Rectal smooth muscle tissue (tissue), 1 donor: Measurements from ENCODE around the gene TDRD7.

Source experiments
- H3K27ac ChIP-seq: one replicate; pipeline ENCODE4 v1.7.0; 2013; ENCODE audit warnings: low read depth, low read length, inconsistent platforms
- H3K27me3 ChIP-seq: one replicate; pipeline ENCODE4 v1.7.0; 2013; ENCODE audit warnings: low read length; ENCODE audit not compliant: control insufficient read depth, insufficient read depth
- H3K36me3 ChIP-seq: one replicate; pipeline ENCODE4 v1.7.0; 2013; ENCODE audit warnings: low read length; ENCODE audit not compliant: control insufficient read depth, insufficient read depth
- H3K4me1 ChIP-seq: one replicate; pipeline ENCODE4 v1.7.0; 2013; ENCODE audit warnings: low read length; ENCODE audit not compliant: control insufficient read depth, insufficient read depth
- H3K4me3 ChIP-seq: one replicate; pipeline ENCODE4 v1.7.0; 2013; ENCODE audit warnings: low read length
- H3K9ac ChIP-seq: one replicate; pipeline ENCODE4 v1.7.0; 2013; ENCODE audit warnings: low read length

The TDRD7 gene

GRCh38 chr9:97506787-97507186, 94.9 kb downstream of the TDRD7 start:
- peaks cover 20% of the 10 kb centered on the region for H3K4me1 ChIP-seq
- no peak overlapping the region for H3K9ac ChIP-seq
- no peak overlapping the region for H3K27ac ChIP-seq
- H3K4me3 ChIP-seq = no peak overlapping the region
- H3K27me3 ChIP-seq = peaks cover 11% of the 10 kb centered on the region
- H3K36me3 ChIP-seq = no peaks in the 10 kb centered on the region

GRCh38 chr9:97507428-97507984, 95.6 kb downstream of the TDRD7 start:
- Histone ChIP-seq H3K36me3 (no peaks in the 10 kb centered on the region), H3K27me3 (peaks cover 11% of the 10 kb centered on the region), H3K4me3 (no peak overlapping the region), H3K27ac (no peak overlapping the region), H3K4me1 (peaks cover 20% of the 10 kb centered on the region), H3K9ac (no peak overlapping the region)

DNA sequence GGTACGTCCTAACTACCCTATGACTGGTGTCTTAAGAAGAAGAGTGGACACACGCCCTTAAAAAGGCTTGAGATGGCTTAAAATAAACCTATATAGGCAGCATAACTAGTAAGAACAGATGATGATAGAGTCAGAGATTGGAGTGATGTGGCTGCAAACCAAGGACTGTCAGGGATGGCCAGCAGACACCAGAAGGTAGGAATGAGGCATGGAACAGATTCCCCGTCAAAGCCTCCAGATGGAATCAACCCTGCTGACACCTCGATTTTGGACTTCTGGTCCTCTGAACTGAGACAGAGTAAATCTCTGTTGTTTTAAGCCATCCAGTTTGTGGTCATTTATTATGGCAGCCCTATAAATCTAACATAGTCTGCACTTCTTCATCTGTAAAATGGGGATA, 97.0 kb downstream of the TDRD7 start:
- Histone ChIP-seq H3K36me3 (no peaks in the 10 kb centered on the region), H3K4me1 (peaks cover 14% of the 10 kb centered on the region), H3K27ac (no peak overlapping the region), H3K9ac (no peak overlapping the region), H3K27me3 (no peaks in the 10 kb centered on the region), H3K4me3 (no peak overlapping the region)

DNA sequence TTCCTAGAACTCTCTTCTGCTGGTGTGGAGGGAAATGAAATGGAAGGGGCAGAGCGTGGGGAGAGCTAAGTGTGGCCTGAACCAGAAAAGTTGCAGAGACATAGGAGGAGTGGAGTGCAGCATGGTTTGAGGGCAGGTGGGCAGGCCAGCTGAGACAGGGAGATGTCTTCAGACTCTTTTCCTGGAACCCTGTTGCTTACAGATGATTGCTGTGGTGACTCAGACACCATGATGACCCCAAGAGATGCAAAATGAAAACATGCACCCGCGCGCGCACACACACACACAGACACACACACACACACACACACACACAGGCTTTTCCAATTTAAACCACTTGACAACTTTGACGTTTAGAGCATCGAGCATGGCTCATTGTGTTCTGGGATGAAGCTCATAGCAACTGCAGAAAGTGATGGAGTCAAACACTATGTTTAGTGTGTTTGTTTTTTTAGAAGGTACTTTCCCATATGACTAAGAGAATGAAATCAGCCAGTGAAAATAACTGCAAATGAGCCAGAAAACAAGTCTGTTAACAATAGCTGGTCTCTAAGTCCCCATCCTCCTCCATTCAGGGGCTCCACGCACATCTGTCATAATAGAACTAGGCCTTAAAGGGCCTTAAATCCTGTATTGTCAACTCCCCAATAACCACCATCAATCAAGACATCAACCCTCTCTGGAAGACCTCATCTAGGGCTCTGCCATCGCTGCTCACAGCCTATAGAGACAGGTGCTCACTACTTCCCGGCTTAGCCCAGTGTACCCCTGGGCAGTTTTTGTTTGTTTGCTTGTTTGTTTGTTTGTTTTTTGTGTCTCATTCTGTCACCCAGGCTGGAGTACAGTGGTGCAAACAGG, 99.1 kb downstream of the TDRD7 start:
- H3K36me3 ChIP-seq = no peaks in the 10 kb centered on the region
- no peak overlapping the region for H3K27ac ChIP-seq
- peaks cover 3% of the 10 kb centered on the region for H3K4me1 ChIP-seq
- no peak overlapping the region for H3K4me3 ChIP-seq
- no peak overlapping the region for H3K9ac ChIP-seq
- no peaks in the 10 kb centered on the region for H3K27me3 ChIP-seq

GRCh38 chr9:97511655-97512427, 99.9 kb downstream of the TDRD7 start:
- Histone ChIP-seq H3K4me3 (no peak overlapping the region), H3K4me1 (peaks cover 3% of the 10 kb centered on the region), H3K36me3 (no peaks in the 10 kb centered on the region), H3K27ac (no peak overlapping the region), H3K27me3 (no peaks in the 10 kb centered on the region), H3K9ac (no peak overlapping the region)

- Histone ChIP-seq H3K27ac (no peak overlapping the region), H3K27me3 (no peaks in the 10 kb centered on the region), H3K4me1 (peaks cover 8% of the 10 kb centered on the region), H3K4me3 (no peak overlapping the region), H3K9ac (no peak overlapping the region), H3K36me3 (no peaks in the 10 kb centered on the region)
These were observed 101.2 kb downstream of the TDRD7 start for GRCh38 chr9:97512966-97513560.

DNA sequence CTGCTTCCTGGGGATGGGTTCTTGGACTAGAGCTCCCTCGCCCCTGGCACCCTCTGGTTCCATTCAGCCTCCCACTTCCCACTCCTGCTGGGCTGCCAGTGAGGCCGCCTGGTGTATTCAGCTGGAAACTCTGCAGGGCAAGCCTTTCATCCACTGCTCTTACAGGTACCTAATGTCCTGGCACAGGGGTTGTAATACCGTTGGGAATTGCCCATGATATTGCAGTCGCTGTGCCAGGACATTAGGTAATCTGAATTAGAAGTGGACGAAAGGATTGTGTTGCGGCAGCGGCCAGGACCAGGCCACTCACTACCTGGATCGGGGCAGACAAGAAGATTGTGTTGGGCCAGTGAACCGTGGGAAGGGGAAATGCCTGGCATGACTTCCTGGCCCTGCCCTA, 102.6 kb downstream of the TDRD7 start:
- Histone ChIP-seq H3K36me3 (no peaks in the 10 kb centered on the region), H3K9ac (no peak overlapping the region), H3K27me3 (no peaks in the 10 kb centered on the region), H3K27ac (no peak overlapping the region), H3K4me3 (no peak overlapping the region), H3K4me1 (peaks cover 19% of the 10 kb centered on the region)

DNA sequence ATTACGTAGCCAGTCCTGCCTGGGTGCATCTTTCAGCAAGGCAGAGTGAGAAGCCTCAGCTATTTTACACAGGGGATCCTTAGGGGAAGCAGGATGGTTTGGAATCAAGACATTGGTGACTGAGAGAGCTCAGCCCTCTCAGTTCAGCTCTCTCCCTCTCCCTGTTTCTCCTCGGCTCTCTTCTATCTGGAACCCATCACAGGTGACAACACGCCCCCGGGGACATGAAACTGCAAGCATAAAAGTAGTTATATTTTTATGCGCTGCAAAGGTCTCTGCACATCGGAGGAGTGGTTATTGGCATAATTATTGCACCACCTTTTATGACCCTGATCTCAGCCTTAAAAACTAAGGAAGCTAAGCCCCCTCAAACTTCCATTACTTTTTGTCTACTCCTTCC, 103.8 kb downstream of the TDRD7 start:
- Histone ChIP-seq H3K36me3 (no peaks in the 10 kb centered on the region), H3K27me3 (no peaks in the 10 kb centered on the region), H3K27ac (no peak overlapping the region), H3K9ac (no peak overlapping the region), H3K4me1 (peaks cover 27% of the 10 kb centered on the region), H3K4me3 (no peak overlapping the region)

- peaks cover 25% of the 10 kb centered on the region for H3K4me1 ChIP-seq
These were observed 104.2 kb downstream of the TDRD7 start for GRCh38 chr9:97516111-97516510.

DNA sequence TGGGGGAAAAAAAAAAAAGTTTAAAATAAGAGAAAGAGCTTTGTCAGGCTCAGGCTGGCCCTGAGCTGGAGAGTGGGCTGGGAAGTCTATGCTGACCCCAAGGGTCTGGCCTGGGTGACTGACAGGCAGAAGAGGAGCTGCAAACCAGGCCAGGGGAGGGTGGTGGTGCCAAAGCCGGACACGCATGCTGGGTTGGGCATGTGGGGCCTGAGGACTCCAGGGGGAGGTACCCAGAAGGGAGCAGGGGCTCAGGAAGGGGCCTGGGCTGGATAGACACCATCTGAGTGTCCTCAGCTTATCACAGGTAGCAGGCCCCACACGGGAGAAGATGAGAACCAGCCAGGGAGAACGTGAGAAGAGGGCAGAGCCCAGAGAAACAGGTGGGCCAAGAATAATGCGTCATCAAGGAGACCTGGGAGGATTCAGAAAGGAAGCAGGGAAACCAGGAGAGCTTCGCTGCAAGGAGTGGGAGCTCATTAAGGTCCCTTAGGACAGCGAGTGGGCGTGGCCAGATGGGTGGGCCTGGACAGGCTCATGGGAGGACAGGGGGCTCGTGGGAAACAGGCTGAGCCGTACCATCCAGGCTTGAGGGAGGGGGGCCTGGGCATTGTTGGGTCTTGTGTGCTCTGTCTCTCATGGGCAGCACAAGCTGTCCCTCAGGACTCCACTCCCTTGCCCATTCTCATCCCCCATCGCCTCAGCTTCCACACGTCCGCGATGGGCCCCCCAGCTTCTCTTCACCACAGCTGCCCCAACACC, 105.6 kb downstream of the TDRD7 start:
- Histone ChIP-seq H3K27ac (peak overlapping the region; percentile 84), H3K4me1 (peaks cover 25% of the 10 kb centered on the region)

More at GRCh38 chr9:97516111-97516510, 104.2 kb downstream of the TDRD7 start:
- H3K27me3 ChIP-seq = no peaks in the 10 kb centered on the region
- no peak overlapping the region for H3K4me3 ChIP-seq
- H3K9ac ChIP-seq = no peak overlapping the region
- no peak overlapping the region for H3K27ac ChIP-seq
- no peaks in the 10 kb centered on the region for H3K36me3 ChIP-seq

GRCh38 chr9:97518166-97518908, 106.4 kb downstream of the TDRD7 start:
- H3K36me3 ChIP-seq = no peaks in the 10 kb centered on the region
- H3K4me1 ChIP-seq = peaks cover 25% of the 10 kb centered on the region
- H3K4me3 ChIP-seq = peak overlapping the region; percentile 6
- H3K9ac ChIP-seq = no peak overlapping the region
- H3K27me3 ChIP-seq = no peaks in the 10 kb centered on the region
- H3K27ac ChIP-seq = peak overlapping the region; percentile 84

More for the DNA sequence above, 105.6 kb downstream of the TDRD7 start:
- Histone ChIP-seq H3K9ac (no peak overlapping the region), H3K36me3 (no peaks in the 10 kb centered on the region), H3K27me3 (no peaks in the 10 kb centered on the region), H3K4me3 (no peak overlapping the region)
